Activated T-cell treated with anti-CD3 and anti-CD28 coated beads, Interleukin-2, amount 50 U/mL, for 24 hours (primary cell): ENCODE measurements around the gene OR2A5.
"Not testable (repeated sequence)": the region's sequence is repeated elsewhere in the genome, so short reads cannot be mapped to it uniquely, and the experiment has no call there.

ENCODE experiments used
- DNase-seq: peaks from one replicate; pipeline ENCODE4 v3.0.0-alpha.2; 2020
- H3K27ac Mint-ChIP-seq: 2 replicates; pipeline ENCODE4 v1.8.0; 2020; ENCODE audit warnings: mild to moderate bottlenecking, mixed read lengths
- H3K27me3 Mint-ChIP-seq: 2 replicates; pipeline ENCODE4 v1.8.0; 2020; ENCODE audit warnings: mixed read lengths
- H3K36me3 Mint-ChIP-seq: 2 replicates; pipeline ENCODE4 v1.8.0; 2020; ENCODE audit warnings: low read depth, mixed read lengths
- H3K4me1 Mint-ChIP-seq: 2 replicates; pipeline ENCODE4 v1.8.0; 2020; ENCODE audit warnings: low read depth, mixed read lengths
- H3K4me3 Mint-ChIP-seq: 2 replicates; pipeline ENCODE4 v1.8.0; 2020; ENCODE audit warnings: mild to moderate bottlenecking, moderate library complexity, mixed read lengths
- H3K9me3 Mint-ChIP-seq: 2 replicates; pipeline ENCODE4 v1.8.0; 2020; ENCODE audit warnings: mixed read lengths

Gene OR2A5, protein sequence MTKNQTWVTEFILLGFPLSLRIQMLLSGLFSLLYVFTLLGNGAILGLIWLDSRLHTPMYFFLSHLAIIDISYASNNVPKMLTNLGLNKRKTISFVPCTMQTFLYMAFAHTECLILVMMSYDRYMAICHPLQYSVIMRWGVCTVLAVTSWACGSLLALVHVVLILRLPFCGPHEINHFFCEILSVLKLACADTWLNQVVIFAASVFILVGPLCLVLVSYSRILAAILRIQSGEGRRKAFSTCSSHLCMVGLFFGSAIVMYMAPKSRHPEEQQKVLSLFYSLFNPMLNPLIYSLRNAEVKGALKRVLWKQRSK

DNA sequence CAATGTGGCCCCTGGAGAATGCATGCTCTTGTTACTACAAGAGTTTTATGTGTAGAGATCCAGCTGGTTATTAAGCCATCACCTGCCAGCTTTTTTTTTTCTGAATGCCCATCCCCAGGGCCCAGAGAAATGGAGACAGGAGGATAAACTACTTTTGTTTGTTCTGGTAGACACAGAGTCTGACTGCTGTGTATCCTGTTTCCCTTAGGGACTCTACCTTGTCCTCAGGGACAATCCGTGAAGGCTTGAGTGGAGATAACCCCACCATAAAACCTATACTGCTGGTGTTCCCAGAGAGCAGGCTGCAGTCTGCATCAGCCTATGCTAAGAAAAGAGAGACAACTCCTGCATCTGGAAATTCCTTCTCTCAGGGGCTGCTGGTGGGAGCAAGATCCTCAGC, at the start of gene OR2A5:
OR2A5 (plus strand) TSS at position 301 of the 400 bp plus-strand sequence. CDS start 1,454 bp downstream, outside the sequence.
- H3K36me3 Mint-ChIP-seq, result no peaks in the 10 kb centered on the region
- H3K9me3 Mint-ChIP-seq, result no peaks in the 10 kb centered on the region
- DNase-seq, result no peak
- H3K4me3 Mint-ChIP-seq, result no peak within 1 kb of the TSS
- H3K27ac Mint-ChIP-seq, result no peak within 1 kb of the TSS
- H3K27me3 Mint-ChIP-seq, result peaks cover 23% of the 10 kb centered on the region
- no peaks in the 10 kb centered on the region for H3K4me1 Mint-ChIP-seq

DNA sequence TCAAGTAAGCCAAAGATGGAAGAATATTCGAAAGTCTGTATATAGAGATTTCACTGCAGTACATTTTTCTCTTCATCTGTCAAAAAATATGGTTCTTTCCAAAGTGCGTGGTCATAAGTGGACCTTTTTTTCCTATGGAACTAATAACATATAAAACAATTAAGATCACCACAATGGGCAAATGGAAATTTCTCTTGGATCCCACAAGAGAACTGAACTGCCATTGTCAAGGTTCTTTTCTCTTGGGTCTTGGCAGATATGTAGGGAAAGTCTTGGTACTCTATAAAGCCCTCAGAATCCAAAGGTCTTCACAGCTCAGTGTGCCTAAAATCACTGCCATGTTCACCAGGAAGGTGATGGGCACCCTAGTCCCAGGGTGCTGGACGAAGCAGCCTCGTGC, 48.7 kb upstream of the OR2A5 start, which contains the start of gene OR6B1:
OR6B1 (plus strand) TSS at position 301 of the 400 bp plus-strand sequence. CDS start 3,677 bp downstream, outside the sequence.
- H3K4me1 Mint-ChIP-seq, result no peaks in the 10 kb centered on the region
- H3K27ac Mint-ChIP-seq, result no peak within 1 kb of the TSS
- H3K27me3 Mint-ChIP-seq, result peaks cover 7% of the 10 kb centered on the region
- no peak within 1 kb of the TSS for H3K4me3 Mint-ChIP-seq
- H3K36me3 Mint-ChIP-seq, result no peaks in the 10 kb centered on the region
- no peak for DNase-seq
- H3K9me3 Mint-ChIP-seq, result no peaks in the 10 kb centered on the region

DNA sequence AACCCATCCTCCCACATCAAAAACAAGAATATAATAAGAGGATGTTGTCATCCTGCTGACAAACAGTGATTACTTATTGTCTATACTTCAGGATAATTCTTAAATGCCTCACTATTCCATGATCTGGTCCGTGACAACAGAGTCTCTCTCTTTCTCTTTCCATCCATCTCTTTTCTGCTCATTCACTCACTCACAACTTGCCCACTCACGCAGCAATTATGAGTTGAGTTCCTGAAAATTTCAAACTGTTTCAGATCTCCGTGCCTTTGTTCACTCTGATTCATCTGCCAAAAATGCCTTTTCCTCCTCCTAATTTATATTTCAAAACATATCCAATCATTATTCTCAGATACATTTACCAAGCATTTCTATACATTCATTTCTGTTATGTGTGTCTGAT, 47.2 kb upstream of the OR2A5 start:
- H3K27me3 Mint-ChIP-seq, result peaks cover 11% of the 10 kb centered on the region
- H3K4me3 Mint-ChIP-seq, result no peak overlapping the region
- H3K36me3 Mint-ChIP-seq, result no peaks in the 10 kb centered on the region
- no peak for DNase-seq
- H3K4me1 Mint-ChIP-seq, result no peaks in the 10 kb centered on the region
- H3K9me3 Mint-ChIP-seq, result no peaks in the 10 kb centered on the region
- no peak overlapping the region for H3K27ac Mint-ChIP-seq

DNA sequence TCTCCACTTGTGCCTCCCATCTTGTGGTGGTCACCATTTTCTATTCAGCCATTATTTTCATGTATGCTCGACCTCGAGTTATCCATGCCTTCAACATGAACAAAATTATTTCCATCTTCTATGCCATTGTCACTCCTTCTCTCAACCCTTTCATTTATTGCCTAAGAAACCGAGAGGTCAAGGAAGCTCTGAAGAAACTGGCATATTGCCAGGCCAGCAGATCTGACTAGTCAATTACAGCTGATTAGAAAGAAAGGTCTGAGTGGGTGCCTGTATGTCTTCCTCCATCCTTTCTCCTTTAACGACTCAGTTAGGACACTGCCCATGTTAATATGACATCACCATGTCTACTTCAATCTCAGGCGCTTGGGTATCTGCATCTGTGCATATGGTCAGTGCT, 44.0 kb upstream of the OR2A5 start:
- Mint-ChIP-seq H3K36me3 (no peaks in the 10 kb centered on the region), H3K4me1 (no peaks in the 10 kb centered on the region), H3K9me3 (peaks cover 15% of the 10 kb centered on the region), H3K27me3 (peaks cover 25% of the 10 kb centered on the region), H3K4me3 (no peak overlapping the region), H3K27ac (no peak overlapping the region)
- no peak for DNase-seq

DNA sequence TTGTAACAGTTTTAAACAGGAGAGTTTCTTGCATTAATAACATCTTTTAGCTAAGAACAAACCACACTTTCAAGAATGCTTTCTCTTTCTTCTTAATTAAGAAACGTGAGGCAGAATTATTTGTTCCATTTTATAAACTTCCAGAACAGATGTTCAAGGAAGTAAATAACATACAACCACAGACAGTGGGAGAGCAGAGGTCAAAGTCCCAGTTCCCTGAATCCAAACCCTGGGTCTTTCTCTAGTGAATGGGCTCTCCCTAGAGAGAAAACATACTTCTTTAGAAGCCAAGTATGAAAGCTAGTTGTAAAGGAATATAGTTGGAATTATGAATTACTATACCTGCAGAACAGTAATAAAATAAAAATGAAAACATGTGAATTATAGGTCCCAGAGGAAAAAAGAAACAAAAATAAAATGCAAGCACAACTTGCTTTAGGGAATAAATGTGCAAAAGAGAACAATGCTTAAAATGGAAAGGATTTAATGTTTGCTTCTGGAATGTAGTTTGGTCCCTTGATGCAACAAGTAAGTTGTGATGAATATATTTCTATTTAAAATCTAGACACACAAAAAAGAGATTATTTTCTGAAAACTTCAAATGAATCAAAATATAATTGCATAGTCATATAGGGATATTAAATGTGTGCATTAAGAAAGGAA, 42.6 kb upstream of the OR2A5 start:
- DNase-seq, result no peak
- Mint-ChIP-seq H3K27me3 (peaks cover 27% of the 10 kb centered on the region), H3K9me3 (peaks cover 23% of the 10 kb centered on the region)

DNA sequence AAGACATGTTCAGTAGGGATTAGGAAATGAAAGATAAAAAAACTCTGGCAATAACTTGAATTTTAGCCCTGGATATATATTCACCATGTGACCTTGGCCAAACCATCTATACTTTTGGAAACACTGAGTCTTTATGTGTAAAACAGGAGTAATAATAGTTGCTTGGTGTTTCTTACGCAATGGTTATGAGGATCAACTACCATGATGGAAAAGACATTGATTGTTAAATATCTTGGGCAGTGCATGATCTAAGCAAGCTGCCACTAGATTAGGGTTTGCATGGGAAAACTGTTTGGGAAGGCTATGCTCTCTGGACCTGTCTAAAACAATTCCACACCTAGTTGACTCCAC, 42.1 kb upstream of the OR2A5 start:
- H3K4me1 Mint-ChIP-seq, result no peaks in the 10 kb centered on the region
- peaks cover 23% of the 10 kb centered on the region for H3K9me3 Mint-ChIP-seq
- DNase-seq, result no peak
- peaks cover 29% of the 10 kb centered on the region for H3K27me3 Mint-ChIP-seq
- no peak overlapping the region for H3K4me3 Mint-ChIP-seq
- no peaks in the 10 kb centered on the region for H3K36me3 Mint-ChIP-seq
- H3K27ac Mint-ChIP-seq, result no peak overlapping the region

More for the DNA sequence above, 42.6 kb upstream of the OR2A5 start:
- no peak overlapping the region for H3K4me3 Mint-ChIP-seq
- H3K36me3 Mint-ChIP-seq, result no peaks in the 10 kb centered on the region
- H3K27ac Mint-ChIP-seq, result no peak overlapping the region
- no peaks in the 10 kb centered on the region for H3K4me1 Mint-ChIP-seq

DNA sequence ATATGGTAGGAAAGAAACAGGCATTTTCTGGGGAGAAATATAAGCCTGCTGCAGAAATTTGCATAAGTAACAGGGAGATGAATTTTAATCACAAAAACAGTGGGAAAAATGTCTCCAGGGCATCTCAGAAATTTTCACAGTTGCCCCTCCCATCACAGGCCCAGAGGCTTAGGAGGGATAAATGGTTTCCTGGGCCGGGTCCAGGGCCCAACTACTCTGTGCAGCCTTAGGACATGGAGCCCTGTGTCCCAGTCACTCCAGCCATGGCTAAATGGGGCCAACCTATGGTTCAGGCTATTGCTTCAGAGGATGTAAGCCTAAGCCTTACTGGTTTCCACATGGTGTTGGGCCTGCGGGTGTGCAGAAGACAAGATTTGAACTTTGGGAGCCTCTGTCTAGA, 39.4 kb upstream of the OR2A5 start:
- H3K4me1 Mint-ChIP-seq, result no peaks in the 10 kb centered on the region
- H3K9me3 Mint-ChIP-seq, result peaks cover 23% of the 10 kb centered on the region
- no peak for DNase-seq
- no peak overlapping the region for H3K4me3 Mint-ChIP-seq
- no peak overlapping the region for H3K27ac Mint-ChIP-seq
- peaks cover 26% of the 10 kb centered on the region for H3K27me3 Mint-ChIP-seq
- H3K36me3 Mint-ChIP-seq, result no peaks in the 10 kb centered on the region

DNA sequence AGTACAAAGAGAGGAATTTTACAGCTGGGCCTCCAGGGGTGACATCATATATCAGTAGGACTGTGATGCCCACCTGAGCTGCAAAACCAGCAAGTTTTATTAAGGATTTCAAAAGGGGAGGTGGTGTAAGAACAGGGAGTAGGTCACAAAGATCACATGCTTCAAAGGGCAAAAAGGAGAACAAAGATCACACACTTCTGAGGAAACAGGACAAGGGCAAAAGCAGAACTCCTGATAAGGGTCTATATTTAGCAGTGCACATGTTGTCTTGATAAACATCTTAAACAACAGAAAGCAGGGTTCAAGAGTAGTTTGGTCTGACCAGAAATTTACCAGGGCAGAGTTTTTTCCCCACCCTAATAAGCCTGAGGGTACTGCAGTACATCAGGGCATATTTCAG, 38.7 kb upstream of the OR2A5 start:
- not testable (repeated sequence) for DNase-seq, H3K36me3 Mint-ChIP-seq, H3K27ac Mint-ChIP-seq, H3K4me1 Mint-ChIP-seq, H3K4me3 Mint-ChIP-seq
- H3K9me3 Mint-ChIP-seq, result peaks cover 23% of the 10 kb centered on the region
- peaks cover 27% of the 10 kb centered on the region for H3K27me3 Mint-ChIP-seq

DNA sequence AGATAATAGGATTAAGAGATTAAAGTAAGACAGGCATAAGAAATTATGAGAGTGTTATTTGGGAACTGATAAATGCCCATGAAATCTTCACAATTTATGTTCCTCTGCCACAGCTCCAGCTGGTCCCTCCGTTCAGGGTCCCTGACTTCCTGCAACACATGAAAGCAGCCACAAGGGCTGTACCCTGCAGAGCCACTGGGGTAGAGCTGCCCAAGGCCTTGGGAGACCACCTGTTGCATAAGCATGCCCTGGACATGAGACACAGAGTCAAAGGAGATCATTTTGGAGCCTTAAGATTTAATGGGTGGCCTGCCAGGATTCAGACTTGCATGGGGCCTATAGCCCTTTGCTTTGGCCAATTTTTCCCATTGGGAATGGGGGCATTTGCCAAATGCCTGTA, 37.9 kb upstream of the OR2A5 start:
- not testable (repeated sequence) for H3K4me3 Mint-ChIP-seq, H3K4me1 Mint-ChIP-seq, H3K27ac Mint-ChIP-seq, H3K36me3 Mint-ChIP-seq, DNase-seq
- peaks cover 29% of the 10 kb centered on the region for H3K27me3 Mint-ChIP-seq
- peaks cover 23% of the 10 kb centered on the region for H3K9me3 Mint-ChIP-seq

DNA sequence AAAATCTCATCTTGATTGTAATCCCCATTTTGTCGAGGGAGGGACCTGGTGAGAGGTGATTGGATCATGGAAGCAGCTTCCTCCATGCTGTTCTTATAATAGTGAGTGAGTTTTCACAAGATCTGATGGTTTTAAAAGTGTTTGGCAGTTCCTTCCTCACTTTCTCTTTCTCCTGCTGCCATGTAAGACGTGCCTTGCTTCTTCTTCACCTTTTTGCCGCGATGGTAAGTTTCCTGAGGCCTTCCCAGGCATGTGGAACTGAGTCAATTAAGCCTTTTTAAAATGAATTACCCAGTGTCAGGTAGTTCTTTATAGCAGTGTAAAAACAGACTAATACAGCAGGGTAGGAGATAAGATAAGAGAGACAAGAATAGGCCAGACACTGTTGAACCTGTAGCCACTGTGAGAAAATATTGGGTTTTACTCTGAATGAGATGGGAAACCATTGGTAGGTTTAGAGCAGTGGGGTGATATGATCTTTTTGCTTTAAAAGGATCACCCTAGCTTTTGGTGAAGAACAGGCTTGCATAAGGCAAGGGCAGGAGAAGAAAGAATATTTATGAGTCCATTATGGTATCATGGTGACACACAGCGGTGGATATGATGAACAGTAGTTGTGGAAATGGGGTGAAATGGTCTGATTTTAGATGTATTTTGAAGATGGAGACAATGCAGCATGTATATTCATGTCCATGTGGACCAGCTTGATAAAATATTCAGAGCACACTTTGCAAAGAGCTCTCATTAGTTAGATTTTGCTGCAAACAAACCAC, 37.1 kb upstream of the OR2A5 start:
- Mint-ChIP-seq H3K9me3 (peaks cover 23% of the 10 kb centered on the region), H3K27me3 (peaks cover 28% of the 10 kb centered on the region), H3K4me1 (no peaks in the 10 kb centered on the region), H3K36me3 (no peaks in the 10 kb centered on the region), H3K27ac (no peak overlapping the region), H3K4me3 (no peak overlapping the region)
- no peak for DNase-seq

DNA sequence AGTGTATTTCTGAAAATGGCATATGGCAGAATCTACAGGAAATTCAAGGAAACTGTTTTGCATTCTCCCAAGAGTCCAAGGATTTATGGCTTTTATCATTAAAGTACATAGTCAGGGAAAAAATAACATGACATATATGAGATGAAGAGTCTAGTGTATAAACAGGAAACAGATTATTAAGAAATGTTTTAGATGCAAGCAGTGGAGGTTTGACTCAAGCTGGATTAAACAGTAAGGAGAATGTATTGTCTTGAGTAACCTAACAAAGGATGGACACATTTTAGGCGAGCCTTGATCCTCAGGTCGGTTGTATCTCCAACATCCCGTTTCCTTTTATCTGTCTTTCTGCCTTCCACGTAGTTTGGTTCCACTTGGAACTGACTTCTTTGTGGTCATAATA, 30.7 kb upstream of the OR2A5 start:
- Mint-ChIP-seq H3K4me3 (no peak overlapping the region), H3K27ac (no peak overlapping the region), H3K4me1 (no peaks in the 10 kb centered on the region), H3K36me3 (no peaks in the 10 kb centered on the region), H3K27me3 (peaks cover 11% of the 10 kb centered on the region), H3K9me3 (no peaks in the 10 kb centered on the region)
- DNase-seq, result no peak

DNA sequence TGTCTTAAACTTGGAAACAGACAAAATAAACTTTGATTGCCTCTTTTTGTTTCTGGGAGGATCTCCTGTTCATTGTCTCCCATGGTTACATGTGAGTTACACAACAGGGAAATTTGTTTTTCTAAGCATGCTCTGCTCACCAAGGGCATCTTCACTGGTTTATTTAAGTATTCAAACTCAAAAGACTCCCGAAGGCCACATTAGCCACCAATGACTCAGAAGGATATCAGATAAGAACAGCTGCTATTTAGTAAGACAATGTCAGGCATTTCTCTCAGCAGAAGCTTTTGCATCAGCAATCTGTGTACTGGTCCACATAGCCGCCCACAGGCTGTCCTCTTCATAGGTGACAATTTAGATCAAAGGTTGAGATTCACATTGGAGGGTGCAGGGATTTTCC, 29.3 kb upstream of the OR2A5 start:
- Mint-ChIP-seq H3K9me3 (no peaks in the 10 kb centered on the region), H3K4me1 (no peaks in the 10 kb centered on the region), H3K36me3 (no peaks in the 10 kb centered on the region), H3K4me3 (no peak overlapping the region), H3K27me3 (peaks cover 11% of the 10 kb centered on the region), H3K27ac (no peak overlapping the region)
- no peak for DNase-seq

DNA sequence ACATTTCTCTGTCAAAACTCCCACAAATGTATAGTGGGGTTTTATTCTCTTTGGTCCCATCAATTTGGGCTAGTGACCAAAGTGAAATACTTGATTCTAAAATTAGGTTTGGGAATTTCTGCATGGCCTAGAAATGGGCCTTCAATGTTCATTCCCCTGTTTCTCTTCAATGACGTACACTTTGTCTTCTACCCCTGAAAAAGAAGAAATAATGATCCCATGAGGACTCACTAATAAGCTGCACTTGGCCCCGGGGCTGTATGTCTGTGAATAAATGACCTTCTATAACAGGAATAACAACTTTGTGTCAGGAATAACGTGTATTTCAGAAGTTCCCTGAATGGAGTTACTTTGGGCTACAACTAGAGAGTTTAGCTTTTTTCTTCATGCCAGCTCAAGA, 28.4 kb upstream of the OR2A5 start:
- Mint-ChIP-seq H3K4me1 (no peaks in the 10 kb centered on the region), H3K4me3 (no peak overlapping the region), H3K9me3 (no peaks in the 10 kb centered on the region), H3K36me3 (no peaks in the 10 kb centered on the region), H3K27me3 (peaks cover 5% of the 10 kb centered on the region), H3K27ac (no peak overlapping the region)
- DNase-seq, result no peak

DNA sequence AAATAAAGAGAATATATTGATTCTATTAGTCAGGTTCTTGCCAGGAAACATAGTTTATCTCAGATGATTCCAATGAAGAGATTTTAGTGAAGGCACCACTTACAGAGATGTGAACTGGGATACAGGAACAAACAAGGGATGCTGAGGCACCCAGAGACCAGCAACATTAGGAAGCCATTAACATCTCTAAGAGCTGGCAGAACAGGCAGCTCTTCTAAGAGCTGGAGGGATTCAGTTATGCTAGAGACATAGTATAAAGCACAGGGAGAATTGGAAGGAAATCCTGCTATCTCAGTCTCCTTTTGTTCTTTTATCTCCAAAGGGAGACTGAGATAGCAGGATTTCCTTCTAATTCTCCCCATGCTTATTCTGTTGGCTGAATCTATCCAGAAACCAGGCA, 26.6 kb upstream of the OR2A5 start:
- H3K27me3 Mint-ChIP-seq, result peaks cover 3% of the 10 kb centered on the region
- no peak overlapping the region for H3K27ac Mint-ChIP-seq
- no peaks in the 10 kb centered on the region for H3K4me1 Mint-ChIP-seq
- no peaks in the 10 kb centered on the region for H3K36me3 Mint-ChIP-seq
- DNase-seq, result no peak
- H3K9me3 Mint-ChIP-seq, result no peaks in the 10 kb centered on the region
- H3K4me3 Mint-ChIP-seq, result no peak overlapping the region
